Esophagus squamous epithelium (tissue), 5 donors: Measurements from ENCODE around the gene MMP25. TPM values are rescaled to one million over a fixed set of nuclear protein-coding genes. Genes with fewer than 3 reads are reported as not detected.

Source experiments
- DNase-seq: peaks from one replicate; lab custom pipeline; 2025; lab: John Stamatoyannopoulos, UW
- H3K27ac ChIP-seq, 4 donors: fragments of 200-600 bp; sonication (generic); one replicate each; pipeline ENCODE4 v1.5.1; 2016 to 2019; ENCODE audit warnings: mild to moderate bottlenecking in 1 of 4
- H3K27me3 ChIP-seq, 4 donors: fragments of 200-600 bp; sonication (generic); 1 replicate in 3 of 4; 2 replicates in 1 of 4; pipeline versions ENCODE4 v1.5.1 to v1.6.0; 2017 to 2021; ENCODE audit warnings: antibody characterized with exemption in 1 of 4
- H3K36me3 ChIP-seq, 3 donors: fragments of 200-600 bp; sonication (generic); one replicate each; pipeline ENCODE4 v1.5.1; 2016 to 2019
- H3K4me1 ChIP-seq, 3 donors: fragments of 200-600 bp; sonication (generic); one replicate each; pipeline ENCODE4 v1.5.1; 2017 to 2019
- H3K4me3 ChIP-seq, 4 donors: fragments of 200-600 bp; sonication (generic); 1 replicate in 3 of 4; 2 replicates in 1 of 4; pipeline ENCODE4 v1.5.1; 2016 to 2019; ENCODE audit warnings: mild to moderate bottlenecking in 2 of 4, moderate library complexity in 1 of 4
- H3K9me3 ChIP-seq, 3 donors: fragments of 200-600 bp; sonication (generic); one replicate each; pipeline ENCODE4 v1.5.1; 2016 to 2019
- CTCF ChIP-seq, 6 experiments: fragments of 450-650 bp in 4 of 6; fragments of 200-600 bp in 2 of 6; sonication (generic) in 2 of 6; IDR thresholded peaks; one replicate each; pipeline ENCODE4 v1.5.1; 2016 to 2019; ENCODE audit warnings: antibody characterized with exemption in 6 of 6, mild to moderate bottlenecking in 4 of 6, moderate library complexity in 4 of 6
- POLR2A ChIP-seq, 4 donors: fragments of 450-650 bp; IDR thresholded peaks; one replicate each; pipeline ENCODE4 v1.6.1; 2017; ENCODE audit warnings: antibody characterized with exemption in 4 of 4, mild to moderate bottlenecking in 4 of 4, moderate library complexity in 3 of 4
- WGBS, 2 donors: methylation state at CpG; one replicate each; pipeline ENCODE4 v1.1.5; 2018; 5-methylcytosine and 5-hydroxymethylcytosine counted together
- intact Hi-C: fragments of 100-400 bp; cut with DNase I; formaldehyde crosslinking; loops from one replicate; pipeline ENCODE4 v1.15.0; 2022
- total RNA-seq, 4 donors: library from RNA; depleted of rRNA; stranded (reverse); fragments of >200 nt; gene quantifications; one replicate each; pipeline ENCODE4 v1.1.0, GENCODE V29; 2016
- donor health status: DM: yes; HTN: yes; CAD: no.

Gene MMP25
- total RNA-seq, 4 donors from 2014 or later = 0.19 to 1.4 (median 0.61) TPM

GRCh38 chr16:3086596-3087242 is 40.4 kb downstream of the MMP25 start:
- H3K27me3 ChIP-seq = peaks cover 0 to 26% (median 0%) of the 10 kb centered on the region in 4 donors
- peak overlapping the region; percentile 19 to 84 (median 50) for H3K27ac ChIP-seq
- H3K4me1 ChIP-seq = peaks cover 0 to 23% (median 0%) of the 10 kb centered on the region in 3 donors
- intact Hi-C loops = no loop called here
- no peaks in the 10 kb centered on the region for H3K36me3 ChIP-seq
- no peak for DNase-seq
- TF ChIP-seq CTCF (IDR thresholded peaks at IDR 0.05) (no peak), POLR2A (IDR thresholded peaks at IDR 0.05) (no peak)
- no peaks in the 10 kb centered on the region for H3K9me3 ChIP-seq
- H3K4me3 ChIP-seq = peak overlapping the region; percentile 6 to 48 (median 22)
- 49 to 80% methylated on average over 2 to 6 of the region's 14 CpGs for WGBS, 2 donors

GRCh38 chr16:3087243-3088235 is 41.2 kb downstream of the MMP25 start:
- TF ChIP-seq POLR2A (IDR thresholded peaks at IDR 0.05) (no peak), CTCF (IDR thresholded peaks at IDR 0.05) (peak in 1 of 6 experiments; percentile 7)
- Histone ChIP-seq H3K4me3 (peak overlapping the region in 3 of 4 donors; percentile 12 to 48 (median 32)), H3K9me3 (no peaks in the 10 kb centered on the region), H3K27ac (peak overlapping the region; percentile 19 to 84 (median 50)), H3K36me3 (no peaks in the 10 kb centered on the region), H3K27me3 (peaks cover 0 to 34% (median 0%) of the 10 kb centered on the region in 4 donors), H3K4me1 (peaks cover 0 to 23% (median 0%) of the 10 kb centered on the region in 3 donors)
- intact Hi-C loops = no loop called here
- WGBS, 2 donors = 50 to 63% methylated on average over 13 to 15 of the region's 18 CpGs
- no peak for DNase-seq

- TF ChIP-seq POLR2A (IDR thresholded peaks at IDR 0.05) (no peak), CTCF (IDR thresholded peaks at IDR 0.05) (no peak)
- Histone ChIP-seq H3K27ac (peak overlapping the region in 2 of 4 donors; percentile 69 to 84), H3K4me1 (peaks cover 0 to 23% (median 0%) of the 10 kb centered on the region in 3 donors), H3K9me3 (no peaks in the 10 kb centered on the region), H3K36me3 (no peaks in the 10 kb centered on the region), H3K4me3 (no peak overlapping the region), H3K27me3 (peaks cover 0 to 39% (median 0%) of the 10 kb centered on the region in 4 donors)
- DNase-seq = no peak
- intact Hi-C loops = no loop called here
- WGBS, 2 donors = 47% methylated on average over 2 of the region's 7 CpGs
These were observed 42.1 kb downstream of the MMP25 start for GRCh38 chr16:3088450-3088849.

- H3K27me3 ChIP-seq = peaks cover 0 to 39% (median 0%) of the 10 kb centered on the region in 4 donors
- no peaks in the 10 kb centered on the region for H3K36me3 ChIP-seq
- intact Hi-C loops = no loop called here
- no peak for TF ChIP-seq POLR2A (IDR thresholded peaks at IDR 0.05)
- no peak for TF ChIP-seq CTCF (IDR thresholded peaks at IDR 0.05)
- no peak for DNase-seq
- no peaks in the 10 kb centered on the region for H3K9me3 ChIP-seq
- H3K27ac ChIP-seq = no peak overlapping the region
- peaks cover 0 to 23% (median 0%) of the 10 kb centered on the region in 3 donors for H3K4me1 ChIP-seq
- H3K4me3 ChIP-seq = no peak overlapping the region
- WGBS, 2 donors = 91 to 92% methylated on average over 28 to 33 of the region's 71 CpGs
These were observed 42.8 kb downstream of the MMP25 start for GRCh38 chr16:3088925-3089716.
